AG10803 (cell line): ENCODE measurements around the gene BCO2.

ENCODE experiments used
- DNase-seq: peaks from one replicate; pipeline ENCODE4 v3.0.0; 2010; ENCODE audit warnings: low read depth
- H3K4me3 ChIP-seq: 2 replicates; pipeline ENCODE4 v1.5.1; 2011; ENCODE audit warnings: mild to moderate bottlenecking, low read length, control low read depth
- TF ChIP-seq, protein P1 (sequence below): conservative IDR thresholded peaks from 2 replicates; pipeline ENCODE4 v1.5.1; 2011; ENCODE audit warnings: mild to moderate bottlenecking, low read length, control low read depth, inconsistent platforms

BCO2 gene

DNA sequence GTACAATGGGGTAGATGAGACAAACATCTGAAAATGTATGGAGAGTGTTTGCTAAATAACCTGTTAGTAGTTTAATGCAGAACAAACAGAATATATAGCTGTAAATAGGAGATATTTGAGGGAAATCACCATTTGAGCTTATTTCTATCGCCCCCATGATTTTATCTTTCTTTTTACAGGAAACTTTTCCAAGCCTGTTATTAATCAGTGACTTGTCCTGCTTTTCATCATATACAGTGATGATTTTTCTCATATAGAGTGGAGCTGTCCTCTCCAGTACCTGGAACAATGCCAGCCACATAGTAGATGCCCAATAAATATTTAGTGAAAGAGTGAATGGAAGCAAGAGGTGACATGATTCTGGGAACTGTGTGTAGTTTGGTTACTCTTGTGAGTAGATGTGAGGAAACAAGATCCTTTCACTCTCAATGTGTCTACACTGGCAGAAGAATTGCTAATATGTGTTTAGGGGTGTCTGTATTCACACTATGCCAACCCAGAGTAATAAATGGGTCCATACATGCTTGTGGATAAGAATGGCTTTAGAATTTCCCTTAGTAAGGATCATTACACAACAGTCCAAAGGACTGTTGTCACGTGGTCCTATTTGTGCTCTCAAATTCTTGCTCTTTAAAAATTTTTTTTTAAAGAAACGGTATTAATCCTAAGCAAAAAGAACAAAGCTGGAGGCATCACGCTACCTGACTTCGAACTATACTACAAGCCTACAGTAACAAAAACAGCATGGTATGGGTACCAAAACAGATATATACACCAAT, 48.6 kb downstream of the BCO2 start:
- no peak for DNase-seq
- TF ChIP-seq, protein P1, sequence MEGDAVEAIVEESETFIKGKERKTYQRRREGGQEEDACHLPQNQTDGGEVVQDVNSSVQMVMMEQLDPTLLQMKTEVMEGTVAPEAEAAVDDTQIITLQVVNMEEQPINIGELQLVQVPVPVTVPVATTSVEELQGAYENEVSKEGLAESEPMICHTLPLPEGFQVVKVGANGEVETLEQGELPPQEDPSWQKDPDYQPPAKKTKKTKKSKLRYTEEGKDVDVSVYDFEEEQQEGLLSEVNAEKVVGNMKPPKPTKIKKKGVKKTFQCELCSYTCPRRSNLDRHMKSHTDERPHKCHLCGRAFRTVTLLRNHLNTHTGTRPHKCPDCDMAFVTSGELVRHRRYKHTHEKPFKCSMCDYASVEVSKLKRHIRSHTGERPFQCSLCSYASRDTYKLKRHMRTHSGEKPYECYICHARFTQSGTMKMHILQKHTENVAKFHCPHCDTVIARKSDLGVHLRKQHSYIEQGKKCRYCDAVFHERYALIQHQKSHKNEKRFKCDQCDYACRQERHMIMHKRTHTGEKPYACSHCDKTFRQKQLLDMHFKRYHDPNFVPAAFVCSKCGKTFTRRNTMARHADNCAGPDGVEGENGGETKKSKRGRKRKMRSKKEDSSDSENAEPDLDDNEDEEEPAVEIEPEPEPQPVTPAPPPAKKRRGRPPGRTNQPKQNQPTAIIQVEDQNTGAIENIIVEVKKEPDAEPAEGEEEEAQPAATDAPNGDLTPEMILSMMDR: no peak
- no peak overlapping the region for H3K4me3 ChIP-seq

GRCh38 chr11:112225753-112226061, 50.4 kb downstream of the BCO2 start:
- peak; percentile 70 for DNase-seq
- TF ChIP-seq, protein P1: no peak
- peak overlapping the region; percentile 90 for H3K4me3 ChIP-seq

DNA sequence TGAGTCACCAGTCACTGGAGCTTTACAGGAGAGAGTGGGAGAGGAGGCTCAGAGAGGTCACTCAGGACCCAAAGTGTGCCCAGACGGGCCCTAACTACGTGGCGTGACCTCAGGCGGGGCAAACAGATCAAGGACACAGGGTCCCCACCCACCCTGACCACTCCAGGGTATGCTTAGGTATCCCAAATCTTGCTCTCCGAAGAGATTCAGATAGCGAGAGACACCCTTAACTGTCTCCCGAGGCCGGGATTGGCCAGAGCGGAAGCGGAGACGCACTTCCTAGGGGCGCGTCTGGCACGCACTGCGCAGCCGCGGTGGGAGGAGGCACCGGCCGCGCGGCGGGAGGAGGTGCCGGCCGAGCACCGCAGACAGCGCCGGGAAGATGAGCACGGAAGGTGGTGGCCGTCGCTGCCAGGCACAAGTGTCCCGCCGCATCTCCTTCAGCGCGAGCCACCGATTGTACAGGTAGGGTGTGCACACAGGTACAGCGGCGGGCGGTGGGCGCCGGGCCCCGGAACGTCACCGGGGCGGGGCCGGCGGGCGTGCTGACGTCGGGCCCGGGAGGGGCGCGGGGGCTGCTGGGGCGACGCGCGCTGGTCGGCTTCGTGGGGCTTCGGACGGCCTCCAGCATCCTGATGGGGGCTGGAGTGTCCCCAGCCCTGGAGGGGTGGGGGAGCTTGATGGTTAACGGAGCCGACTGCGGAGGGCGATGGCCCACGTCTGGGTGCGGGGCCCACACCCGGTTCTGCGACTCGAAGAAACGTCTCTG, 50.9 kb downstream of the BCO2 start, which contains the start of gene PTS:
PTS (plus strand) TSS at position 367 of the 769 bp plus-strand sequence; CDS start at position 383, 16 bp downstream.
- TF ChIP-seq, protein P1: 0 out of 2 replicates have a peak, but pooled peaks have one; percentile 7
- DNase-seq: peak; percentile 86
- H3K4me3 ChIP-seq: peak within 1 kb of the TSS; percentile 90

DNA sequence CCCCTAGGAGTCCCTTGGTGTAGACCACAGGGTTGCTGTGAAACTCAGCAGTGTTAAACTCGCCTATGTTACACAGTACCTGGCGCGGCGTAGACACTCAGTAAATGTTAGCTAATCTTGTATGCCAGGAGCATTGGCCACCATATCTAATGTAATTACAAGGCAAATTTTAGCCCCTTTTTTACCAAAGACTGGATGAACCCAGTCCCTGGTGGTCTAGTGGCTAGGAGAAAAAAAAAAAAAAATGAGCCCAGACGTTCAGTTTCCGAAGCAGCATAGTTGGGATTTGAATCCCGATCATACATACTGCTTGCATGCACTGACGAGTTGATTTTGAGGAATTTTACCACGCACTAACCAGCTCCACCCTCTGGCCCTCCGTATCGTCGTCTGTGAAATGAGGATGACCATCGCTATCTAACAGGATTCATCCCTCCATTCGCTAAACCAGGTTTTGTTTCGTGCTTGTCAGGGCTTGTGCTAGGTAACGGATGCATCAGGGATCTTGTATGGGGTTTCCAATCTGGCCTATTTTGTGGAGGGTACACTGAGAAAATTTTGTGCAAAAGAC, 51.6 kb downstream of the BCO2 start:
- peak overlapping the region; percentile 90 for H3K4me3 ChIP-seq
- TF ChIP-seq, protein P1: no peak; the same call in 1 of the 2 replicates
- DNase-seq: peak; percentile 52

GRCh38 chr11:112227471-112227870, 52.2 kb downstream of the BCO2 start:
- H3K4me3 ChIP-seq: peak overlapping the region; percentile 90
- DNase-seq: peak; percentile 10
- TF ChIP-seq, protein P1: no peak

DNA sequence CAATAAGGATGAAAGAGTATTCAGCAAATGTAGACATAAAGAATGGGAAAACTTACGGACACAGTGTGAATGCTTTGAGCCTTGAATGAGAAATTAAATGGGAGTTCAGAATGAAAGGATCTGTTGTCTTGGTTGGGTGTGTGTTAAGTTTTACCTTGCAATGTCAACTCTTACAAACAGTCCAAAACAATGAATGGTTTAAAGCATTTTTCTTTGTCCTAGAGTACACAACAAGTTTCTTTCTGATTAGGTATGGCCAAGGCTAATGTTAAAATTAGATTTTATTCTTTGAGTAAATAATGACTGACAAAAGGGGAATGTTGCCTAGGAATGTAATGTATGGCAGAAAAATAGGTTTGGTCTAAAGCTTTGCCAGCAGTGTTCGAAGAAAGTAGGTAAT, 53.4 kb downstream of the BCO2 start:
- DNase-seq: no peak
- TF ChIP-seq, protein P1: no peak
- no peak overlapping the region for H3K4me3 ChIP-seq

- TF ChIP-seq, protein P1: no peak
- H3K4me3 ChIP-seq: no peak overlapping the region
- DNase-seq: no peak
Observed at GRCh38 chr11:112229159-112229558, 53.8 kb downstream of the BCO2 start.
